Psoas muscle (tissue), 8 donors: ENCODE data around the gene UBE3D. TPM values are rescaled to one million over a fixed set of nuclear protein-coding genes. Genes with fewer than 3 reads are reported as not detected.

Experiments
- ATAC-seq, 4 donors: fragments of 200-7000 bp; cut with Tn5 transposase; one replicate each; pipeline ENCODE4 v1.9.1; 2020; ENCODE audit warnings: moderate library complexity in 3 of 4, mild to moderate bottlenecking in 2 of 4
- DNase-seq, 2 donors: peaks; one replicate each; pipeline ENCODE4 v3.0.0-alpha.2; 2020
- H3K27ac ChIP-seq: fragments of 200-600 bp; one replicate; pipeline ENCODE4 v1.8.0; 2022
- H3K27me3 ChIP-seq, 3 donors: fragments of 200-600 bp in 1 of 3; one replicate each; pipeline versions ENCODE4 v1.6.1 to v1.8.0; 2013 to 2022; ENCODE audit warnings: low read length in 2 of 3, mild to moderate bottlenecking in 2 of 3, moderate library complexity in 1 of 3; ENCODE audit not compliant: insufficient read depth in 3 of 3
- H3K36me3 ChIP-seq, 2 donors: fragments of 200-600 bp in 1 of 2; one replicate each; pipeline versions ENCODE4 v1.6.1 to v1.8.0; 2013 to 2022; ENCODE audit warnings: low read depth in 1 of 2, mild to moderate bottlenecking in 1 of 2, moderate library complexity in 1 of 2; ENCODE audit not compliant: insufficient read depth in 1 of 2
- H3K4me1 ChIP-seq: fragments of 200-600 bp; one replicate; pipeline ENCODE4 v1.8.0; 2022
- H3K4me3 ChIP-seq: fragments of 200-600 bp; one replicate; pipeline ENCODE4 v1.8.0; 2022; ENCODE audit warnings: mild to moderate bottlenecking
- H3K9me3 ChIP-seq: fragments of 200-600 bp; one replicate; pipeline ENCODE4 v1.8.0; 2022
- WGBS, 3 donors: extraction: QIAGEN DNeasy Blood & Tissue Kit; methylation state at CpG; one replicate each; pipeline versions ENCODE4 v1.1.6 to v1.1.7; 2013; 5-methylcytosine and 5-hydroxymethylcytosine counted together
- intact Hi-C, 2 donors: fragments of 100-400 bp; cut with DNase I; formaldehyde crosslinking; loops; one replicate each; pipeline versions ENCODE4 v1.11.0 to v1.14.2; 2022
- polyA plus RNA-seq, 3 donors: library from polyadenylated mRNA; stranded (reverse); fragments of 200-250 nt; gene quantifications; one replicate each; pipeline ENCODE4 v1.2.3, GENCODE V29; 2013
- total RNA-seq, 4 donors: library from RNA; stranded (reverse); fragmentation: NEBNext Ultra II Directional in 2 of 4; extraction: Animal tissue kit (Norgen Biotek cat#: 25700) in 2 of 4; gene quantifications; one replicate each; pipeline versions ENCODE4 v1.2.1 to v1.2.4, GENCODE V29; 2021 to 2023
- TF ChIP-seq, protein P1 (sequence below): fragments of 200-600 bp; IDR thresholded peaks from one replicate; pipeline ENCODE4 v1.8.0; 2022; ENCODE audit warnings: antibody characterized with exemption
- donor health status: healthy with polysubstance abuse.
- donor health status: DM: no; HTN: no; CAD: no; lungs with moderate emphysema.
- donor health status: Bipolar disorder and iron deficiency.
- donor health status: healthy.
- donor health status: DM: yes; HTN: yes; CAD: no.
- donor health status: DM: no; HTN: no; CAD: no.
- donor health status: DM: no; HTN: no; CAD: no.
- donor health status: DM: yes; HTN: yes; CAD: no.

UBE3D gene
- total and polyA plus RNA-seq, 7 donors = 1.9 to 3.8 (median 2.2) TPM

DNA sequence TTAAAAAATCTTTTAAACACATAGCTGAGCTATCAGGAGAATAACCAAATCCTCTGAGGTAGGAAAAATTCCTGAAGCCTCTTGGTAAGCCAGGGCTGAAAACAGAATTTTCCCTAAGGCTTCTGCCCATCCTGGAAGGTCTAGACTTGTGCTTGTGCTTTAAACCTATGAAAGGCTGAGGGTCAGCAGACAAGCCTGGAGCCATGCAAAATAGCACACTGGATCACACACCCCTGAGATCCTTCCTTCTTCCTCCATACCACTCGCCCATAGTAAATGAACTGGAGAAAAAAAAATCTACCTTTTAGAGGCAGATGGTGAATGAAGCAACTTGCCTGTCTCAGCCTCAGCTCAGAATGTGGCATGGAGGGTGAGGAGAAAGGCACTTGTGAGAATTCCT, 144.4 kb downstream of the UBE3D start:
- Histone ChIP-seq H3K4me1 (no peaks in the 10 kb centered on the region), H3K9me3 (no peaks in the 10 kb centered on the region), H3K27ac (no peak overlapping the region), H3K4me3 (no peak overlapping the region), H3K27me3 (no peaks in the 10 kb centered on the region), H3K36me3 (no peaks in the 10 kb centered on the region)
- DNase-seq (no peak), ATAC-seq (no peak)
- TF ChIP-seq, protein P1, sequence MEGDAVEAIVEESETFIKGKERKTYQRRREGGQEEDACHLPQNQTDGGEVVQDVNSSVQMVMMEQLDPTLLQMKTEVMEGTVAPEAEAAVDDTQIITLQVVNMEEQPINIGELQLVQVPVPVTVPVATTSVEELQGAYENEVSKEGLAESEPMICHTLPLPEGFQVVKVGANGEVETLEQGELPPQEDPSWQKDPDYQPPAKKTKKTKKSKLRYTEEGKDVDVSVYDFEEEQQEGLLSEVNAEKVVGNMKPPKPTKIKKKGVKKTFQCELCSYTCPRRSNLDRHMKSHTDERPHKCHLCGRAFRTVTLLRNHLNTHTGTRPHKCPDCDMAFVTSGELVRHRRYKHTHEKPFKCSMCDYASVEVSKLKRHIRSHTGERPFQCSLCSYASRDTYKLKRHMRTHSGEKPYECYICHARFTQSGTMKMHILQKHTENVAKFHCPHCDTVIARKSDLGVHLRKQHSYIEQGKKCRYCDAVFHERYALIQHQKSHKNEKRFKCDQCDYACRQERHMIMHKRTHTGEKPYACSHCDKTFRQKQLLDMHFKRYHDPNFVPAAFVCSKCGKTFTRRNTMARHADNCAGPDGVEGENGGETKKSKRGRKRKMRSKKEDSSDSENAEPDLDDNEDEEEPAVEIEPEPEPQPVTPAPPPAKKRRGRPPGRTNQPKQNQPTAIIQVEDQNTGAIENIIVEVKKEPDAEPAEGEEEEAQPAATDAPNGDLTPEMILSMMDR = no peak
- WGBS, 3 donors = 84 to 100% (median 85%) methylated on average over 1 of the region's 1 CpG
- intact Hi-C loops = no loop called here

DNA sequence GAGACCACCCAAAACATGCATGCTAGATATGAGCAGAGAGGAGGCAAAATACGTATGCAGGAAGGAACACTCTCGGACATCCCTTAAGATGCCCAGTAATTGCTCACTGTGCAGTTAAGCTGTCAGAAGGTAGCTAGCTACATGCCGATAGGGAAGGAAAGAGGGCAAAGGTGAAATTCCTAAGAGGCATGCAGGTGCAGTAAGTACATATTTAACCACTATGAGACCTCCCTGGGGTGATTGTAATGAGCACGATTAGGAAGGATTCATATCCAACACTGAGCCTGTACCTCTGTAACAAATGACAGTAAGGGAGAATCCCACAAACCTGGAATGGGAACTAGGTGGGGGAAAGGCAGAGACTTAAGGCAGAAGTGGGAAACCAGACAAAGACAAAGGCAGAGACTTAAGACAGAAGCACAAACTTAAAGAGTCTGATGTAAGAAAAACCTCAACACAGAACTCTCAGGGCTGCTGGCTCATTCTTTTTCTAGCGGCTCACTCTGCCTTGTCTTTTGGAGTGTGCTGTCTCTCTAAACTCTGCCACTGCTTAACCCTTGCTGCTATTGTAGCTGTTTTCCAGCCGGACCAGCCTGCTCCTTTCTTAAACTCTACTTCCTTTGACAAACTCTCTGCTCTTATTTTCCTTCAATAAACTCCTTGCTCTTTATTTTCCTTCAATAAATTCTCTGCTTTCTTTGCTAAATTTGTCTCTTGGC, 148.1 kb downstream of the UBE3D start:
- no peak overlapping the region for H3K4me3 ChIP-seq
- no peaks in the 10 kb centered on the region for H3K36me3 ChIP-seq
- H3K27me3 ChIP-seq = no peaks in the 10 kb centered on the region
- TF ChIP-seq, protein P1 = no peak
- H3K27ac ChIP-seq = no peak overlapping the region
- H3K9me3 ChIP-seq = no peaks in the 10 kb centered on the region
- 53 to 69% (median 67%) methylated on average over 6 of the region's 6 CpGs for WGBS, 3 donors
- DNase-seq (no peak), ATAC-seq (no peak)
- intact Hi-C loops = no loop called here
- H3K4me1 ChIP-seq = no peaks in the 10 kb centered on the region

DNA sequence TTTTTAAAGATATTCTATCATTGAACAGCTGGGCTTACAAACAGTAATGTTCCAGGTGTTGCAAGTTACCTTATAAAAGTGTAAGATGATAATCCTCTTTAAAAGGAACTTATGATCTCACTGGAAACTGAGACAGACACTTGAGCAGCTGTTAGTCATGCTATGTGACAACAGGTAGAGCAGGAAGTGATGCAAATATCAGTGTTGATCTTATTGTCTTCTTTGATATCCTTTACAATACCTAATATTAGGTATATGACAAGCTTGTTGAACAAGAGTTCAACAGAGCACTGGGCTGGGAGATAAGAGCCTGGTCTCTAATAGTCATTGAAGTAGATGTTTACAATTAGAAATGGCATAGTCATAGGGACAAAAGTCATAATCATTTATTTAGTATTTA, 150.0 kb downstream of the UBE3D start:
- Histone ChIP-seq H3K4me3 (no peak overlapping the region), H3K9me3 (no peaks in the 10 kb centered on the region), H3K4me1 (peaks cover 8% of the 10 kb centered on the region), H3K36me3 (no peaks in the 10 kb centered on the region), H3K27me3 (no peaks in the 10 kb centered on the region), H3K27ac (no peak overlapping the region)
- DNase-seq (no peak), ATAC-seq (no peak)
- TF ChIP-seq, protein P1 = no peak
- intact Hi-C loops = no loop called here

DNA sequence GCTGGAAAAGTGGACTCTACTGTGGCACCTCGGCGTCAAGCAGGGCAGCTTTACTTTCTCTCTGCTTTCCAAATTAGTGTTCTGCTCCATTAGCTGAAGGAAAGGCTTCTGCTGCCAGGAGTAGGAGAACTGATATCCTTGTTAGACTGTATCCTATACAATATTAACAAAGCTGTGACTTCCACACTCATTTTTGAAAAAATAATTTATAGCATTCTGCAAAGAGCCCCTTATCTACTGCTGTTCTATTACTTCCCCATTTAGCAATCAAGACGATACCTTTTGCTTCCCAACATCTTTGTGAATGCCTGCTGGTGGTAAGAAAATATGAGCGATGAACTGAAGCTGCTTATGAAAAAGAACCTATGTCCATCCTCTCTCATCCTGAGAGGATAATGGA, 151.1 kb downstream of the UBE3D start:
- Histone ChIP-seq H3K4me3 (no peak overlapping the region), H3K4me1 (peaks cover 19% of the 10 kb centered on the region), H3K27ac (no peak overlapping the region), H3K27me3 (no peaks in the 10 kb centered on the region), H3K36me3 (no peaks in the 10 kb centered on the region), H3K9me3 (no peaks in the 10 kb centered on the region)
- TF ChIP-seq, protein P1 = no peak
- intact Hi-C loops = no loop called here
- 81 to 89% (median 87%) methylated on average over 4 of the region's 4 CpGs for WGBS, 3 donors
- DNase-seq (no peak), ATAC-seq (no peak)

DNA sequence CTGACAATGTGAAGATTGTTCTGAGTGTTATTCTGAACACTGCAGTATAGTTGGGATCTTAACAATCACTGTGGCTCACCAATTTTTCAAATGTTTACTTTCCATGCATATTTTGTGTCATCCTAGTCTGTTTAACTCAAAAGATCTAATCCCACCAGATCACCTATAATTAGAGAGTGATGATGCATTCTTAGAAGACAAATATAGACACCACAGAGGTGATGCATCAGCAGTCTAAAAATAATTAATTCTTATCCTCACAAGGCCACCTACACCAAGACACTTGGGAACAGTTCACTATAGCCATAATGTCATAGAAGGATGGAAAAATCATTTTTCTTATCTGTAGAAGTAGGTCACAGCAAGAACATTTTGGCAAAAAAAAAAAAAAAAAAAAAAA, 154.8 kb downstream of the UBE3D start:
- Histone ChIP-seq H3K27ac (no peak overlapping the region), H3K4me1 (peaks cover 21% of the 10 kb centered on the region), H3K27me3 (no peaks in the 10 kb centered on the region), H3K36me3 (no peaks in the 10 kb centered on the region), H3K4me3 (no peak overlapping the region), H3K9me3 (no peaks in the 10 kb centered on the region)
- DNase-seq (no peak), ATAC-seq (peak; percentile 81 to 98 (median 90))
- intact Hi-C loops = no loop called here
- TF ChIP-seq, protein P1 = no peak
